OCI-LY1 (cell line): ENCODE measurements around the gene ARMH3.

Source experiments
- H2AFZ ChIP-seq: fragments of 200-600 bp; sonication (generic), shearing (Covaris generic); 2 replicates; pipeline ENCODE4 v1.6.0; 2014; ENCODE audit warnings: antibody characterized with exemption, mild to moderate bottlenecking, low read length
- H3F3A ChIP-seq: fragments of 200-600 bp; sonication (generic), shearing (Covaris generic); 2 replicates; pipeline ENCODE4 v1.6.0; 2014; ENCODE audit warnings: mild to moderate bottlenecking, antibody characterized with exemption, low read length, moderate library complexity; ENCODE audit not compliant: insufficient read depth
- H3K27ac ChIP-seq: fragments of 200-600 bp; sonication (generic); 2 replicates; pipeline ENCODE4 v1.5.1; 2014; ENCODE audit warnings: low read length, mixed run types, mild to moderate bottlenecking, low read depth; ENCODE audit not compliant: poor library complexity, severe bottlenecking
- H3K27me3 ChIP-seq: fragments of 200-600 bp; sonication (generic); 2 replicates; pipeline ENCODE4 v1.6.0; 2014; ENCODE audit warnings: antibody characterized with exemption, mild to moderate bottlenecking, low read length, moderate library complexity; ENCODE audit not compliant: insufficient read depth
- H3K36me3 ChIP-seq: fragments of 200-600 bp; sonication (generic); 2 replicates; pipeline ENCODE4 v1.6.1; 2014; ENCODE audit warnings: mild to moderate bottlenecking, antibody characterized with exemption, low read length, moderate library complexity, mixed read lengths; ENCODE audit not compliant: insufficient read depth
- H3K4me1 ChIP-seq: fragments of 200-600 bp; sonication (generic); 2 replicates; pipeline ENCODE4 v1.5.1; 2014; ENCODE audit warnings: mild to moderate bottlenecking, low read length, moderate library complexity; ENCODE audit not compliant: insufficient read depth, severe bottlenecking
- H3K4me2 ChIP-seq: fragments of 200-600 bp; sonication (generic), shearing (Covaris generic); 2 replicates; pipeline ENCODE4 v1.6.1; 2014; ENCODE audit warnings: low read length
- H3K4me3 ChIP-seq: fragments of 200-600 bp; sonication (generic); 2 replicates; pipeline ENCODE4 v1.5.1; 2014; ENCODE audit warnings: low read length, low read depth, mild to moderate bottlenecking, mixed read lengths; ENCODE audit not compliant: poor library complexity, severe bottlenecking
- H3K79me2 ChIP-seq: fragments of 200-600 bp; shearing (Covaris generic); 2 replicates; pipeline ENCODE4 v1.6.1; 2016; ENCODE audit warnings: mixed run types, low read length, mixed read lengths; ENCODE audit not compliant: insufficient read depth
- H3K9ac ChIP-seq: fragments of 200-600 bp; sonication (generic), shearing (Covaris generic); 2 replicates; pipeline ENCODE4 v1.6.1; 2014; ENCODE audit warnings: mild to moderate bottlenecking, low read length, mixed read lengths
- H3K9me2 ChIP-seq: fragments of 200-600 bp; sonication (generic), shearing (Covaris generic); 2 replicates; pipeline ENCODE4 v1.6.1; 2014; ENCODE audit warnings: low read depth, mild to moderate bottlenecking, low read length, mixed read lengths
- H3K9me3 ChIP-seq: fragments of 200-600 bp; shearing (Covaris generic); 2 replicates; pipeline ENCODE4 v1.6.1; 2014; ENCODE audit warnings: low read length, mixed read lengths
- H4K20me1 ChIP-seq: fragments of 200-600 bp; sonication (generic), shearing (Covaris generic); 2 replicates; pipeline ENCODE4 v1.6.0; 2016; ENCODE audit warnings: mild to moderate bottlenecking, low read length; ENCODE audit not compliant: insufficient read depth
- EZH2 ChIP-seq: fragments of 200-600 bp; sonication (generic), shearing (Covaris generic); IDR thresholded peaks from 2 replicates; pipeline ENCODE4 v1.8.0; 2017; ENCODE audit warnings: borderline replicate concordance, mixed run types, mild to moderate bottlenecking, antibody characterized with exemption, low read length, moderate library complexity, mixed read lengths
- TF ChIP-seq, protein P1 (sequence below): fragments of 200-600 bp; sonication (generic), shearing (Covaris generic); IDR thresholded peaks from 2 replicates; pipeline ENCODE4 v1.5.1; 2017; ENCODE audit warnings: mild to moderate bottlenecking, antibody characterized with exemption, low read length, moderate library complexity, mixed read lengths

Gene ARMH3

DNA sequence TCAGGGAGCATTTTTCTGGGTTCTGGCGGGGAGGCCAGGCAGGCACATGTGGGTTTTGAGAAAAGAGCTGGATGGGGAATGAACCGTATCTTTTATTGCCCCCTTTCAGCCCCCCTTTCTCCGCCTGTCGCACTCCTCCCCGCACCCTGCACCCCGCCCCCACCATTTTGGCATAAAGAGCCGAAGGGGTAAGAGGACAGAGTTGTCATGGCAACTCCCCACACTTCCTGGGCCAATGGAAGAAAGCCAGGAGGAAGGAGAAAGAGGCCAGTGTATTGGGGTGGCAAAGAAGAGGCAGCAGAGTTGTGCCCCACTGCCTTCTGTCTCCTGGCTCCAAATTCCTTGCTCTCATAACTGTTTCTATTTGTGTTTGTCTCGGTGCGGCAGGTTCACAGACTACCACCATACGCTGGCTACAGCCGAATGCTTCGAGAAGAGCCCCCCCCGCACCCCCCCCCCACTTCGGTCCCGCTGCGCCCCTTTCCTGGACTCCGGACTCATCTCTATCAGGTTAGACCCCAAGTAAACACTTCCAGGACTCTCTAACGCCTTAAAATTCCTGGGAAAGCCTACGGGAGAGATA lies 215.8 kb downstream of the ARMH3 start:
- H3F3A ChIP-seq: no peaks in the 10 kb centered on the region
- H3K36me3 ChIP-seq: no peaks in the 10 kb centered on the region
- no peak overlapping the region for H2AFZ ChIP-seq
- TF ChIP-seq EZH2: no peak
- TF ChIP-seq, protein P1, sequence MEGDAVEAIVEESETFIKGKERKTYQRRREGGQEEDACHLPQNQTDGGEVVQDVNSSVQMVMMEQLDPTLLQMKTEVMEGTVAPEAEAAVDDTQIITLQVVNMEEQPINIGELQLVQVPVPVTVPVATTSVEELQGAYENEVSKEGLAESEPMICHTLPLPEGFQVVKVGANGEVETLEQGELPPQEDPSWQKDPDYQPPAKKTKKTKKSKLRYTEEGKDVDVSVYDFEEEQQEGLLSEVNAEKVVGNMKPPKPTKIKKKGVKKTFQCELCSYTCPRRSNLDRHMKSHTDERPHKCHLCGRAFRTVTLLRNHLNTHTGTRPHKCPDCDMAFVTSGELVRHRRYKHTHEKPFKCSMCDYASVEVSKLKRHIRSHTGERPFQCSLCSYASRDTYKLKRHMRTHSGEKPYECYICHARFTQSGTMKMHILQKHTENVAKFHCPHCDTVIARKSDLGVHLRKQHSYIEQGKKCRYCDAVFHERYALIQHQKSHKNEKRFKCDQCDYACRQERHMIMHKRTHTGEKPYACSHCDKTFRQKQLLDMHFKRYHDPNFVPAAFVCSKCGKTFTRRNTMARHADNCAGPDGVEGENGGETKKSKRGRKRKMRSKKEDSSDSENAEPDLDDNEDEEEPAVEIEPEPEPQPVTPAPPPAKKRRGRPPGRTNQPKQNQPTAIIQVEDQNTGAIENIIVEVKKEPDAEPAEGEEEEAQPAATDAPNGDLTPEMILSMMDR: no peak
- no peaks in the 10 kb centered on the region for H4K20me1 ChIP-seq
- H3K9ac ChIP-seq: peak overlapping the region; percentile 31; the same call in 1 of the 2 replicates
- H3K27ac ChIP-seq: no peak overlapping the region
- H3K9me3 ChIP-seq: no peaks in the 10 kb centered on the region
- peaks cover 25% of the 10 kb centered on the region for H3K4me1 ChIP-seq
- no peaks in the 10 kb centered on the region for H3K9me2 ChIP-seq
- H3K79me2 ChIP-seq: no peaks in the 10 kb centered on the region
- H3K27me3 ChIP-seq: no peaks in the 10 kb centered on the region
- peak overlapping the region; percentile 75 for H3K4me2 ChIP-seq
- H3K4me3 ChIP-seq: peak overlapping the region; percentile 54

DNA sequence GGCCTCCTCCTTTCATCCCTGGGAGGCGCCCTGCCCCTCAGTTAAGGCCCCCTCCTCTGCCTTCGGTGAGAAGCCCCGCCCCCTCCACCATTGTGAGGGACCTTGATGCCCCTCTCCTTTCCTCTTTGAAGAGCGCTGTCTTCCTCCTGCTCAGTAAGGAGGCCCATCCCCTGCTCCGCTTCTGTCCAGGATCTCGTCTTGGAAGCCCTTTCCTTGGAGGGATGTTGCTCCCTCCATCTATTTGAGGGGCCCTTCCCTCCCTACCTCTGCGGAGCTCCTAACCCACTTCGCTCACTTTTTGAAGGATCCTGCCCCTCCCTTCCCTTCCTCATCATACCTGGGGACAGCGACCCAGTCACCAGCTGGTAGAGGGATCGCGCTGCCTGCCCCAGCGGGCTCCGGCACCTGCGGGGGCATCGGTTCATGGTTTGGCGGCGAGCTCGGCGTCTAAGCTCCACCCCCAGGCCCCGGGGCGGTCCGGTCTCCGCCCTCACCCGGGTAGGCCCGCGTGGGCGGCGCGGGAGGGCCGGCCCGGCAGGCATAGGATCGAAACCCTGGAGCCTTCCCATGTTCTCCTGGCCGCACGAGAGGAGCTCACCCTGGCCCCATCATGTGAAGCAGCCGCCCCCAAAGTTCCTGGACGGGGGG lies 216.4 kb downstream of the ARMH3 start:
- H3K4me1 ChIP-seq: peaks cover 25% of the 10 kb centered on the region
- H3K9me3 ChIP-seq: no peaks in the 10 kb centered on the region
- H3K27ac ChIP-seq: no peak overlapping the region
- H3K9ac ChIP-seq: peak overlapping the region; percentile 31; the same call in 1 of the 2 replicates
- no peaks in the 10 kb centered on the region for H3K9me2 ChIP-seq
- no peaks in the 10 kb centered on the region for H3F3A ChIP-seq
- H4K20me1 ChIP-seq: no peaks in the 10 kb centered on the region
- H3K79me2 ChIP-seq: no peaks in the 10 kb centered on the region
- no peaks in the 10 kb centered on the region for H3K36me3 ChIP-seq
- H3K4me2 ChIP-seq: peak overlapping the region; percentile 75
- TF ChIP-seq, protein P1: no peak
- no peak for TF ChIP-seq EZH2
- no peaks in the 10 kb centered on the region for H3K27me3 ChIP-seq
- no peak overlapping the region for H2AFZ ChIP-seq
- peak overlapping the region; percentile 54 for H3K4me3 ChIP-seq

DNA sequence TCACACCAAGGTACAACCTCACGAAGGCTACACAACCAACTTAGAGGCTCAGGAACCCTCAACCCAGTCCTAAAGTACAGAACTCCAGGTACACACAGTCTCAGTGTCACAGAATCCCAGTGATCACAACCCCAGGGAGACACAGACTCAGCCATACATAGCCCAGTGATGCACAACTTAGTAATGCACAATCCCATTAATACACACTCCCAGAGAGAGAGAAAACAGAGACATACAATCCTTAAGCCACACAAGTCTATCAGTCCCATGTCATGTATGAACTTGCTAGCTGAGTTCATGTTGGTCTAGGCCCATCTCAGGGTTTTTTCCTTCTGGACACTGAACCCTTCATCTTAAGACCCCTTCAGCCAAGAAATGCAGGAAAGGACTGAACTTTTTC lies 217.0 kb downstream of the ARMH3 start:
- no peaks in the 10 kb centered on the region for H3K9me2 ChIP-seq
- no peaks in the 10 kb centered on the region for H4K20me1 ChIP-seq
- no peaks in the 10 kb centered on the region for H3K9me3 ChIP-seq
- no peak overlapping the region for H3K4me2 ChIP-seq
- no peaks in the 10 kb centered on the region for H3K79me2 ChIP-seq
- H3K36me3 ChIP-seq: no peaks in the 10 kb centered on the region
- peaks cover 21% of the 10 kb centered on the region for H3K4me1 ChIP-seq
- H3K4me3 ChIP-seq: no peak overlapping the region
- H2AFZ ChIP-seq: no peak overlapping the region
- H3K27ac ChIP-seq: no peak overlapping the region
- H3F3A ChIP-seq: no peaks in the 10 kb centered on the region
- TF ChIP-seq EZH2: no peak
- TF ChIP-seq, protein P1: no peak
- H3K27me3 ChIP-seq: no peaks in the 10 kb centered on the region
- H3K9ac ChIP-seq: no peak overlapping the region
